HL-60 (cell line): ENCODE results near the gene OR4M1.
"Not testable (repeated sequence)": the region's sequence is repeated elsewhere in the genome, so short reads cannot be mapped to it uniquely, and the experiment has no call there.

Experiments used
- DNase-seq, 2 experiments: peaks; one replicate each; pipeline ENCODE4 v3.0.0-alpha.2; 2010 to 2020; ENCODE audit warnings: low read depth in 1 of 2, low spot score in 1 of 2
- H3K27ac ChIP-seq: fragments of 250-450 bp; sonication (Bioruptor Pico); replicated peaks from 2 replicates; pipeline ENCODE4 v1.5.1; 2020; ENCODE audit warnings: mild to moderate bottlenecking, moderate library complexity
- H3K27me3 ChIP-seq: fragments of 250-450 bp; sonication (Bioruptor Pico); 2 replicates; pipeline ENCODE4 v1.5.1; 2021; ENCODE audit warnings: mild to moderate bottlenecking, moderate library complexity; ENCODE audit not compliant: insufficient read depth, poor library complexity, severe bottlenecking
- H3K4me3 ChIP-seq: replicated peaks from 2 replicates; pipeline ENCODE4 v1.5.1; 2011; ENCODE audit warnings: mild to moderate bottlenecking, control low read depth, low read length; ENCODE audit not compliant: insufficient read depth
- CTCF ChIP-seq: IDR thresholded peaks from one replicate; pipeline ENCODE4 v1.5.1; 2011; ENCODE audit warnings: low read length, control low read depth, inconsistent platforms; ENCODE audit not compliant: insufficient read depth
- GABPA ChIP-seq: IDR thresholded peaks from 2 replicates; pipeline ENCODE4 v1.6.1; 2012; ENCODE audit warnings: low read depth
- POLR2AphosphoS5 ChIP-seq: IDR thresholded peaks from 2 replicates; pipeline ENCODE4 v1.6.1; 2012; ENCODE audit warnings: low read depth
- REST ChIP-seq: IDR thresholded peaks from 2 replicates; pipeline ENCODE4 v1.6.1; 2012; ENCODE audit warnings: low read depth; ENCODE audit not compliant: insufficient replicate concordance
- SPI1 ChIP-seq: IDR thresholded peaks from 2 replicates; pipeline ENCODE4 v1.6.1; 2012; ENCODE audit warnings: low read depth, mild to moderate bottlenecking, borderline replicate concordance
- long read RNA-seq: library from polyadenylated mRNA; unstranded; transcript quantifications from one replicate; pipeline ENCODE4 v2.0.0, GENCODE V29; 2020

The OR4M1 gene
- long read RNA-seq, result 0 reads

- not testable (repeated sequence) for H3K27ac ChIP-seq, H3K27me3 ChIP-seq, DNase-seq, H3K4me3 ChIP-seq
Observed at GRCh38 chr14:19773204-19773603, at the start of gene OR4M1. TSS of gene OR4M1 (plus strand) at chr14:19773504. CDS start at chr14:19780323, 6,819 bp downstream.

GRCh38 chr14:19729359-19729758 is 43.9 kb upstream of the OR4M1 start:
- Histone ChIP-seq H3K4me3 (no peak overlapping the region), H3K27me3 (no peaks in the 10 kb centered on the region), H3K27ac (no peak overlapping the region)
- TF ChIP-seq SPI1, result no peak
- no peak for DNase-seq

- TF ChIP-seq CTCF (no peak), POLR2AphosphoS5 (no peak), REST (no peak), SPI1 (no peak), GABPA (no peak)
- H3K27ac ChIP-seq, result no peak overlapping the region
- no peak for DNase-seq
- no peaks in the 10 kb centered on the region for H3K27me3 ChIP-seq
- H3K4me3 ChIP-seq, result no peak overlapping the region
Observed at GRCh38 chr14:19729763-19730162, 43.5 kb upstream of the OR4M1 start.

GRCh38 chr14:19733893-19734292 is 39.4 kb upstream of the OR4M1 start:
- not testable (repeated sequence) for H3K27me3 ChIP-seq, DNase-seq, H3K4me3 ChIP-seq

GRCh38 chr14:19743256-19743655 is 30.0 kb upstream of the OR4M1 start, which contains the start of gene OR4Q3:
TSS of gene OR4Q3 (plus strand) at chr14:19743571.
- no peak within 1 kb of the TSS for H3K4me3 ChIP-seq
- H3K27ac ChIP-seq, result no peak within 1 kb of the TSS
- TF ChIP-seq SPI1, result no peak
- no peak for TF ChIP-seq CTCF
- no peak for TF ChIP-seq REST
- no peak for TF ChIP-seq POLR2AphosphoS5
- no peak for TF ChIP-seq GABPA
- no peaks in the 10 kb centered on the region for H3K27me3 ChIP-seq
- no peak for DNase-seq

More at GRCh38 chr14:19733893-19734292, 39.4 kb upstream of the OR4M1 start:
- not testable (repeated sequence) for H3K27ac ChIP-seq

GRCh38 chr14:19752316-19752715 is 21.0 kb upstream of the OR4M1 start:
- not testable (repeated sequence) for H3K27ac ChIP-seq, H3K27me3 ChIP-seq, DNase-seq, H3K4me3 ChIP-seq
